GM18907 (cell line): ENCODE measurements around the gene ARHGAP19.

ENCODE experiments used
- ATAC-seq: cut with Tn5 transposase; IDR thresholded peaks from one replicate; pipeline ENCODE4 v1.9.1; 2021; ENCODE audit warnings: mild to moderate bottlenecking, moderate library complexity; ENCODE audit not compliant: unreplicated experiment

ARHGAP19 gene

DNA sequence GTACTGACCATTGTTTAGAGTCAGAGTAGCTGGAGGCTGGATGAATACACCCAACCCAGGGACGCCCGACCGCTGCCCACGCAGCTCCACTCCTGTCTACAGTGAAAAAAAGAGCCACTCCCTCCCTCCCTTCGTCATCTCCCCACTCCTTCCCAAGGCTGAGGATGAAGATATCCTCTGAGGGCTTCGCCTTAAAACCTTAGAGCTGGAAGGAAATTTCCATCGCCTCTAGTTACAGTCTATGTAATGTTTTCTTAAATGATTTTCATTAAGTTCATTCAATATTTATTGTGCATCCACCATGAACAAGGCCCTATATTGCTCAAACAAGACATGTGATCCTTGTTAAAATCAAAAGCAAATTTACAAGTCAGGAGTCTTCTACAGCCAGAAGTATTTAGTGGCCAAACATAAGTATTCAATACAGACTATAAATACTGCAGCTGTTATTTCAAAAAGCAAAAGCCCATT, 95.4 kb downstream of the ARHGAP19 start:
- ATAC-seq = no peak

DNA sequence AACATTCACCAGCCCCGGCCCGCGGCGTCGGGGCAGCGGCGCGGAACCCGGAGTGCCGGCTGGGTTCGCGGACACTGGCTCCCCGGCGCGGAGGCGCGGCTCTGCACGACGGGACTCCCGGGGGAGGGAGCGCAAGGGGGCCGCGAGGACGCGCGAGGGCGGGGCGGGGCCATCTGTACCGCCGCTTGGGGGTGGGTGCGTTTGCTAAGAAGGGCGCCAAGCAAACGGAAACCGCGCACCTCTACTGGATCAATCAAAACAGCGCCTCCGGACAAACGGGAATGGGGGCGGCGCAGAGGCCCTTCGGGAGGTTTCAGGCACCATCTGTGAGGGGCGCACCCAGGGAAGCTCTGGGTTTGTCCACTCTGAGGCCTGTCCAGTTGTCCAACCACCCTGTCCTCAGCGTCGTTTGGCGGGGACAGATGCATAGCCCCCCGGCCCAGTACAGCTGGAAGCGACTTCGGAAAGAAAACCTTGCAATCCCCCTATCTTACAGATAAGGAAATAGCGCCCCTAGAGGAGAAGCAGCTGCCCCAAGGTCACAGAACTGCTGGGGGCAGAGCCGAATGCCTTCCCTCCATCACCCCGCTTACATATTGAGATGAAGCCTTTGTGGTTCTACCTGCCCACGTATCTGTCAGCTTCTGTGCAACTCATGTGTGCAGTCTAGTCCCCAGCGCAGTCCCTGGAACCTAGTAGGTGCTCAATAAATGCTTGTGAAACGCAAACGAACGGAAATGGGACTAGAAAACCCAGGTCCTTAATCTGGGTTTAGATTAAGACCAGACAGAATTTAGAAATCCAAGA, 96.0 kb downstream of the ARHGAP19 start:
- ATAC-seq = peak; percentile 59

DNA sequence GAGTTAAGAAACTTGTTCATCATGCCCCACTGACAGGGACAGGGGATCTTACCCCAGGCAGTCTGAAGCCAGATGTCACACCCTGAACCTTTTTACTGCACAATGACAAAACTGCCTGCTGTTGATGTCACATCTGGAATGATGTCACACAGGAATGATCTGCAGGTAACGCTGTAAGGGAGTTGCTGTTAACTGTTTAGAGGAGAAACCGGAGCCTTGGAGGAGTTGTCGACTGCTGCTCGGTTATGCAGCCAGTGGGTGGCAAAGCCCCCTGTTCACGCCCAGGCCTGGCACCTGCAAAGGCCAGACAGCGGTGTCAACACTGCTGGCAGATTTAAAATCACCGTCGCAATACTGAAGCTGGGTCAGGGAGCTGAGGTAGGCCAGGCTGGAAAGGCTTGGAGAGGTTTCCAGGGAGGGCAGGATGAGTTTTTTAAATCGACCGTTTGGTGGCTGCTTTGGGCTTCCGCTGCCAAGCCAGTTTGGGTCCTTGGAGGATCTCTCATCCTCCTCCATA, 96.7 kb downstream of the ARHGAP19 start:
- no peak for ATAC-seq

DNA sequence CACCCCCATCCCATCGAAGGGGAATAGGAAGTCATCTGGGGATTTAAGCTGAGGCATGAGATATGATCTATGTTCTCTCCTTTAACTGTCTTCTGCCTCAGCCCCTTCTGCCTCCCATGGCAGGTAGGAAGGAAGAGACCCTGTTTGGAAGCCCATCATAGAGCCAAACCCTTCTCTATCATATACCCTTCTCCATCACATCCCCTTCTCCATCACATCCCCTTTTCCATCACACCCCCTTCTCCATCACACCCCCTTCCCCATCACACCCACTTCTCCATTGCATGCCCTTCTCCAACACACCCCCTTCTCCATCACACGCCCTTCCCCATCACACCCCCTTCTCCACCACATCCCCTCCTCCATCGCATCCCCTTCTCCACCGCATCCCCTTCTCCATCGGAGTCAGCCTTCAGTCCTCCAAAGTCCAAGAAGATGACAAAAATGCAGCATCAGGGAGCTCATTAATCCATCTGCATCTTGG, 99.4 kb downstream of the ARHGAP19 start:
- no peak for ATAC-seq

DNA sequence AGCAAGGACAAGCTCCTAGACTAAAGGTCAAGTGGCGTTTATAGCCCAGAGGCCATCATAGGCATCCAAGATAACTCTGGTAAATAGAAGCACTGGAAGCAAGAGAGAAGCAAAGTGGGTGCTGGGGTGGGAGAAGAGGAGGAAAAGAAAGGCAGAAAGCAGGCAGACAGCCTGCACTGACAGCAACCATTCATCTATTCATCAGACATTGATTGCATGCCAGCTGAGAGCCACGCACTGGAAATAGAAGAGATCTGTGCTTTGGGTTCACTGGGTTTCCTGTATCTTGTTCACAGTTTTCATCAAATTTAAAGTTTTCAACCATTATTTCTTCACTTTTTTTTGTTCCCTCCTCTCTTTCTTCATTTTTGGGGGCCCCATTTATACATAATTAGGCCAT, 102.0 kb downstream of the ARHGAP19 start:
- ATAC-seq = no peak

DNA sequence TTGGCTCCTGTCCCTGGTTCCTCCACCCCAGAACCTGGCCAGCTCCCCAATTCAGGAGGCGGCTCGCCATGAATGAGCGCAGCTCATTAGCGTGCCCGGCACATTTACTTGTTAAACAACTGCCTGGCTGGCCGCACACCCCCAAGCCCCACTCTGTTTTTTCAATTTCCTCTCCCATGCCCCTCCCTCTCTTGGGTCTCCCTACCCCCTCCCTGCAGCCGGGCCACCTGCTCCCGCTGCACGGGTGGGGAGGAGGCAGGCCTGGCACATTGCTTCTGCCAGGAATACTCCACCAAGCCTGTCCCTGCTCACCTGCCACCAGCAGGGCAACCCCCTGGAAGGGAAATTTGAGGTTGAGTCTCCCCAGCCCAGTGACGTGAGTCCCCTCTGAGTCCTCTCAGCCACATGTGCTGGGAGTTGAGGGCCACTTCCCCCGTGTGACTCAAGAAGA, 104.2 kb downstream of the ARHGAP19 start:
- no peak for ATAC-seq

DNA sequence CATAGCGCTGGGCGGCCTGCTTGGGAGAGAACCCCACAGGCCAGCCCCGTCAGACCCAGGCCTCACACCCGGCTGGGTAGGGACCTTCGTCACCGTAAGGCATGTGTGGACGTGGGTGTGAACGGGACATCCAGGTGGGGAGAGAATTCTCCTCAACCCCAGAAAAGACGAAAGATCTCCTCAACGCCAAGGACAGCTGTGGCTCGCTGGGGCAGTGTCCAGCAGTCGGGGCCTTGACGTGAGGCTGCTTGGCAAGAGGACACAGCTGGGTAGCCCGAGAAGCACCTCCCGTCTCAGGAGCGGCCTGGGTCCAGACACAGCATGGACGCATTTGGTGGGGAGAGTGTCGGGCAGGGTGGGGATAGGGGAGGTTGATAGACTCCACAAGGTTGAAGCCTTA, 105.5 kb downstream of the ARHGAP19 start:
- ATAC-seq = no peak

DNA sequence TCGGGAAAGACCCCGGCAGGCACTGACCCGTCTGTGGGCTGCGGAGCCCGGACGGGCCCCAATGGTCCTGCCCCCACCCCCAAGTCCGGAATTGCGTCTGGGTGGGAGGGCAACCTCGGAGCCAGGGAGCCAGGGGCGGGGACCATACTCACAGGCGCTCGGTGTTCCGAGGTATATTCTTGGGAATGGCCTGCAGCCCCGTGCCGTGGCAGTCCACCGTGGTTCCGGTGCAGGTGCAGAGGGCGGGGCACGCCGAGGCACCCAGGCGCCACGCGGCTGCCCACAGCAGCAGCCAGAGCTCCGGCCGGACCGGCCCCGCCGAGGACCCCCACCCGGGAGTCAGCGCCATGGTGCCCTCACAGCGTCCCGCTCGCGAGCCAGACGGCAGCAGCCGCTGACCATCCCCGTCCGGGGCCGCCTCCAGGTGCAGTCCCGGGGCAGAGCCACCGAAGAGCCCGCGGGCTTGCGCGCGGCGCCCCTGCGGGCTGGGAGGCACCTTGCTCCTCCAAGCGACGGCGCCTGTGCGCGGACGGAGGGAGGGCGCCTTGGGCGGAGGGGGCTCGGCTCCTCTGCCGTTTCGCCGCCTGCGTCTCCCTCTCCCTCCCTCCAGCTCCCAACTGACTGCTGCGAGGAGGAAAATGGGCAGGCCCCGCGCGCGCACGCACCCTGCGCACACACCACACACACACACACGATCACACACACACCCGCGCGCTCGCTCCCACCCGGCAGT, 106.9 kb downstream of the ARHGAP19 start, which contains the start of gene SLIT1:
TSS of gene SLIT1 (minus strand) at position 634 of the 733 bp plus-strand sequence. CDS start at position 349, 285 bp downstream.
- no peak for ATAC-seq

DNA sequence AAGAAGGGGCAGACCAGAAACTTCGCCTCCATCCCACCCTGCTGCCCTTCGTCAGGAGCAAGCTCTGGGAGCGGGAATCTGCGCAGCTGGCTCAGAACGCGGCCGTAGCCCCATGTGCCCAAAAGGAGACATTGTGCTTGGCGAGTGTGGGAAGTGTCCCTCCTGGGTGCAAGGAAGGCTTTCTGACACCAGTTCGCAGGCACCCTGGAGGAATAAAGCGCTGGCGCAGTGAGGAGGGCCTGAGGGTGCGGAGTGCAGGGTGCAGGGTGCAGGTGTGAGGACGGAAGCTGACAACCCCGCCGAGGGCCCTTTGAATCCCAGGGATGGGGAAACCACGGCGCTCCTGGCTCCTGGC, 107.5 kb downstream of the ARHGAP19 start:
- no peak for ATAC-seq

DNA sequence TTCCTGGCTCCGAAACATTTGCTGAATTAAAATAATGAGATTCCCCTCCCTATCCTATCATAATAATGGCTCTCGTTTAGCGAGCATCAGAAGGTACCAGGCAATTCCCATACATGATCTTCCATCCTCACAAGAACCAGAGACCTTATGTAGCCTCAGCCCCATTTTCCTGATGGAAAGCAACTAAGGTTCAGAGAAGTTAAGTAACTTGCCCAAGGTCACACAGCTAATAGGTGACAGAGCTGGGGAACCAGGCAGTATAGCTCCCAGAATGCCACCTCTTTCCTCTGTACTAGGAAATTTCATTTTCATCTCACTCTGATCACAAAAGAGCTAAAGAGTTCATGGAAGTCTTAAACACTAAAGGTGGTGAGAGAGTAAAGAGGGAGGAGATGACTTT, 109.1 kb downstream of the ARHGAP19 start:
- no peak for ATAC-seq

DNA sequence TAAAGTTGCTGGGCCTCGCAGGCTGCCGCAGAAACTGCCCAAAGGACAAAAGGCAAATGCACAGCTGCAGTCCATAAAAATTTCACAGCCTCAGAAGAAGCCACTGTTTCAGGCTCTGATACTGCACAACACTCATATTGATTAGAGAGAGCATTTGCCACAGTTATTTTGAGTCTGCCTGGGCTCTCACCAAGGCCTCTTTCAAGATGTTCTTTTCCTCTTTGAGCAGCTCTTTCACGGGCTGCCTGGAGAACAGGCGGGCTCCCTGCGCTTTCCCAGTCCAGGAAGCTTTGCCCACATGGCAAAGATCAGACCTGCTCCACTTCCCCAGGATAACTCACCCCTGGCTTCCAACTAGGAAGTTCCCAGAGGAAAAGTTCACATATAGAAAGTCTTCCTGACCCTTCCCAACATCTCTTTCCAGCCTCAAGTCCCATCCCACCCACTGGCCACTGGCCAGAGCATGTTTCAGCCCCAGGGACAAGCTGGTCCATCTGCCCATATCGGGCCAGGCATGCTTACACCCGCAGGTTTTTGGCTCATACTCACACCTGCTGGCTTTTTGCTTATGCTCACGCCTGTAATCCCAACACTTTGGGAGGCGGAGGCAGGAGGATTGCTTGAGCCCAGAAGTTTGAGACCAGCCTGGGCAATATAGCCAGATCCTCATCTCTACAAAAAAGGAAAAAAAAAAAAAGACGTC, 110.0 kb downstream of the ARHGAP19 start:
- ATAC-seq = no peak

DNA sequence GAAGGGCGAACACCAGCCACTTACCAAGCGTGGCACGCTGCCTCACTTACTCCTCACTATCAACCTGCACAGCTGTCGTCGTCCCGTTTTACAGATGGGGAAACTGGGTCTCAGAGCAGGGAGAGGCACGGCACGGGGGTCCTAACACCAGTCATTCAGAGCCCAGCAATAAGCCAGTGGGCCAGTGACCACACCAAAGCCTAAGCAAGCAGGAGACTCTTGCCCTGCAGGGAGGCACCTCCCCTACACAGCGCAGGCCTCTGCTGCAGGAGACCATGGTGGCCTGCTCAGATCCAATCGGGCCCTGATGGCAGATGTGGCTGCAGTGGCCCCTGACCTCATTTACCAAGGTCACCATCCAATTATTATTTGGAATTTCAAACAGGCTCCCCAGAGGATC, 111.5 kb downstream of the ARHGAP19 start:
- ATAC-seq = no peak

DNA sequence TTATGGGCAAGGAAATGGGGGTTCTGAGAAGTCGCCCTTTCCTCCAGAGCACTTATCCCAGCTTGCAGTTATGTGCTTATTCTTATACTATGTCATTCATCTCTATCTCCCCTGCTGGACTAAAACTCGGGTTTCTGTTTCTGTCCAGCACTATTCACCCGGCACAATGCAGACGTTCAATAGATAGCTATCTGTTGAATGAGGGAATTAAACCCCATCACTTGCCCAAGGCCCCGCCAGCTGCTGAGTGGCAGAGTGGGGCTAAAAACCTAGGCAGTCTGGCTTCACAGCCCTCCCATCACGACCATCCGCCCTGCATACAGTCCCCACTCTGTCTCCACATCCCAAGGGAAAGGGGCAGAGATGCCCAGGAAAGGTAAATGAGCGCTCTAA, 112.1 kb downstream of the ARHGAP19 start:
- ATAC-seq = no peak

DNA sequence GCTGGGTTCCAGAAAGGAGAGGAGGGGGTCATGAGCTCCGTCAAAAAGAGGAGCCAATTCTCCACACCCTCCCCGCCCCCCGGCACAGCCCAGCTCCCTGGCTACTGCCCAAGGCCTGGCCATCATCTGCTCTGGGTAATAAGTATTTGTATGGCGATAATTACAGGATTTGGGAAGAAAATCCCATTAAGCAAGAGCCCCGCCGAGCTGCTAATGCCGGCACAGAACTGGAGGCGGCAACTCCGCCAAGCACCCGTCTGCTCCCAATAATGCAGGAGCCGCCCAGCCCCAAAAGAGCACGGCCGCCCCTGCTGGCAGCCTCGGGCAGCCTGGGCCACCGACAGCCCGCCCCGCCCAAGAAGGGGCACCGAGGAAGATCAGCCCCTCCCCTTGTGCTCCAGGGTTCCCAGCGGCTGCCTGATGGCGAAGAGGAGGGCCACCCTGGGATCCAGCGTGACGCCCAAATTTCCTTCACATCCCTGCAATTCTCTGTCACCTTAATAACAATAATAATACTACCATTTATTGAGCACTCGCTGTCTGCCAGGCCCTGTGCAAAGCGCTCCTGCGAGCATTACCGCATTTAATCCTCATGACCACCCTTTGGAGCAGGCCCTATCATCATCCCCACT, 112.6 kb downstream of the ARHGAP19 start:
- ATAC-seq = no peak

DNA sequence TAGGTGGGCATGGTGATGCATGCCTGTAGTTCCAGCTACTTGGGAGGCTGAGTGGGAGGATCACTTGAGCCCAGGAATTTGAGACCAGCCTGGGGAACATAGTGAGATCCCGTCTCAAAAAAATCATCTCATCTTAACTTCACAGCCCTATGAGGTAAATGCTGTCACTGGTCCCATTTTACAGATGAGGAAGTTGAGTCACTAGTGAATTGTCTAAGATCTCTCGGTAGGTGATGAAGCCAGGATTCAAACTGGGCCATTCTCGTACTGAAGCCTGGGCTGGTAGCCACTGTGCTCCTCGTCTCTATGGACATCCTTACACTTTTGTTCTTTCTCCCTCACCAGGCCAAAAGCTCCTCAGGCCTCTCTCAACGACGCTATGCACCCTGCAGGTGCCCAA, 113.1 kb downstream of the ARHGAP19 start:
- ATAC-seq = no peak

DNA sequence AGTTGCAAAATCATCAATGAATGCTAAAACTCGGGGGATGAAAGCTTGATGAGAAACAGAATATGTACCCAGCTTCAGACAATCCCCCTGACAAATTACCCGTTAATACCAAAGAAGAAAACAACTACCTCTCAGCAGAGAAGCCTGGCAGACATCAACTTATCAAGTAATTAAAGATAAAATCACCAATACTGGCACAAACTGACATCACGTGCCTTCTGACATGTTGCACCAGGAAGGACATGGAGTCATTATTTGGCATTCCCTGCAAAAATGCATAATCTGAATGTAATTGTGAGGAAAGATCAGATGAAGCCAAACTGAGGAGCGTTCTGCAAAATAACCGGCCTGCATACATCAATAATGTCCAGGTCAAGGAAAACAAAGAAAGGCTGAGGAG, 114.4 kb downstream of the ARHGAP19 start:
- ATAC-seq = no peak

DNA sequence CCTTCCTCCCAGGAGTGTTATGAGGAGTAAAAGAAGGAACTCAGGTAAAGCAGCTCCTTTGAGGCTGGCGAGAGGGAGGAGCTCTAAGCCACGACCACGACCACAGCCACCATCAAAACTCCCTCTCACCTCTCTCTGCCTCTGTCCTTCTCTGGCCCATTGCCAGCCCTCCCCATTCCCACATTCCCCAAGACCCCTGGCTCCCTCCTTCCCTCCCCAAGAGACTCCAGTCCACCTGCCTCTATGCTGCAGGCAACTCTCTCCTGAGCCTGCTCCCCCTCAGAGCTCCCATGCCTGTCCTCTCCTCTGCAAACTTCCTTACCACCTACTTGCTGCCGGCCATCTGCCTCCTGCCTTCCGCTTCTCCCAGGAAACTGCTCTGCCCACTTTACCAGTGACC, 116.2 kb downstream of the ARHGAP19 start:
- ATAC-seq = no peak

DNA sequence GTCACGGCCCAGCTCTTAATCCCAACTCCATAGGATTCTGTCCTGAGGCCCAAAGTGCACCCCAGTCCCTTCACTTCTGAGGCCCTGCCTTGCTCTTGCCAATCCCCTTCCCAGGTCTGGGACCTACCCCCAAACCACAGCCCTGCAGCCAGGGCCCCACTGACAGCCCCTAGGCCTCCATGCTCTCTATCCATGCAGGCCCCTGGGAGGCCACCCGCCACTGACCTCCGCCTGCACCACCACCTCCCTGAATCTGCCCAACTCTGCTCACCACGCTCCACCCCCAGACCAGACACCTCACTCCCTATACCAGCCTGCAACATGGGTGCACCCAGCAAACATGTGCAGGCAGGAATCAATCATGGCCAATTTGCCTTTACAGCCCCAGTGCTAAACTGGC, 116.9 kb downstream of the ARHGAP19 start:
- ATAC-seq = no peak

DNA sequence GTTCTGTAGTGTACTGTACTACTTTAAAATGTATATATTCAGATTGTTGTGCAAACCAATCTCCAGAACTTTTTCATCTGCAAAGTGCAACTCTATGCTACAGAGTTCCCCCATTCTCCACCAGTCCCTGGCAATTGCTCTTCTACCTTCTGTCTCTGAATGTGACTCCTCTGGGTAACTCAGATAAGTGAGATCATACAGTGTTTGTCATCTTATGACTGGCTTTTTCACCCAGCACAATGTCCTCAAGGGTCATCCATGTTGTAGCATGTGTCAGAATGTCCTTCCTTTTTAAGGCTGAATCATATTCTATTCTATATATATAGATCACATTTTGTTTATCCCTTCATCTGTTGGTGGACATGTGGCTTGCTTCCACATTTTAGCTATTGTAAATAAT, 117.5 kb downstream of the ARHGAP19 start:
- ATAC-seq = no peak

DNA sequence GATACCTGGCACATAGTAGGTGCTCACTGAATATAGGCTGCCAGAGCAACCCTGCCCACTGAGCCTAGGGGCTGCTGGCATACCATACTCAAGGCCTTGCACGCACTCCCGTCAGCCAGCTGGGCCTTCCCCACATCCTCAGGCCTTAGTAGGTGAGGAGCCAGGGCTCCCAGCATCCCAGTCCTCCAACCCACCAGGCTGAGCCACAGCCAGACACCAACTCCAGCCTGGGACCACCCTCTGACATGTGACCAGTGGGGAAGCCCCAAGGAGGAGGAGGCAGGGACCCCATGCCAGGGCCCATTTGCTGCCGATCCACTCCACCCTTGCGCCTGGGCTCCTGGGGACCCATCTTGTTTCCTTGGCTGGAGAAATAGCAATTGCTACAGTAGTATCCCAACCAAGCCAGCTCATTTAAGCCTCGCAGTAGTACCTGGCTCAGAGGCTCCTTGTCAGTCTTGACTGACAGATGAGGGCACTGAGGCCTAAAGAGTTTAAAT, 118.1 kb downstream of the ARHGAP19 start:
- no peak for ATAC-seq

DNA sequence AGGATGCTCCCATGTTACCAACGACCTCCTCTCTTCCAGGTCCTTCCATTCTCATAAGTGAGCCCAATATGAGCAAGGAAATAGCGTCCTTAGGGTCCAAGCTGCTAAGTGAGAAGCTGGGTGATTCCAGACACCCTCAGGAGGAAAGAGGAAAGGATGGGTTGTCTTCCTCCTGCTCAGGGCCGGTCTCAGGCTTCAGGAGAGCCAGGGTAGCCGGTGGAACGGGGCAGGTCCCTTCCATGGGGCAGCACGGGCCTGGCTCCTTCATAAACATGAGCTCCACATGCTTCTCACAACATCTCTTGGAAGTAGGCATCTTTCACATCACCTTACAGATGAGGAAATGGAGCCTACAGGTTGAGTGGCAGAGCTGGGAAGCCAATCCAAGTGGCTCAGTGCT, 119.4 kb downstream of the ARHGAP19 start:
- no peak for ATAC-seq
